ENCODE data around the gene ADARB2. TPM values are rescaled to one million over a fixed set of nuclear protein-coding genes. Genes with fewer than 3 reads are reported as not detected.
"Not testable (repeated sequence)": the region's sequence is repeated elsewhere in the genome, so short reads cannot be mapped to it uniquely, and the experiment has no call there.

Gene ADARB2
- polyA plus RNA-seq, 4 donors = 0.40 to 1.5 (median 0.91) TPM

DNA sequence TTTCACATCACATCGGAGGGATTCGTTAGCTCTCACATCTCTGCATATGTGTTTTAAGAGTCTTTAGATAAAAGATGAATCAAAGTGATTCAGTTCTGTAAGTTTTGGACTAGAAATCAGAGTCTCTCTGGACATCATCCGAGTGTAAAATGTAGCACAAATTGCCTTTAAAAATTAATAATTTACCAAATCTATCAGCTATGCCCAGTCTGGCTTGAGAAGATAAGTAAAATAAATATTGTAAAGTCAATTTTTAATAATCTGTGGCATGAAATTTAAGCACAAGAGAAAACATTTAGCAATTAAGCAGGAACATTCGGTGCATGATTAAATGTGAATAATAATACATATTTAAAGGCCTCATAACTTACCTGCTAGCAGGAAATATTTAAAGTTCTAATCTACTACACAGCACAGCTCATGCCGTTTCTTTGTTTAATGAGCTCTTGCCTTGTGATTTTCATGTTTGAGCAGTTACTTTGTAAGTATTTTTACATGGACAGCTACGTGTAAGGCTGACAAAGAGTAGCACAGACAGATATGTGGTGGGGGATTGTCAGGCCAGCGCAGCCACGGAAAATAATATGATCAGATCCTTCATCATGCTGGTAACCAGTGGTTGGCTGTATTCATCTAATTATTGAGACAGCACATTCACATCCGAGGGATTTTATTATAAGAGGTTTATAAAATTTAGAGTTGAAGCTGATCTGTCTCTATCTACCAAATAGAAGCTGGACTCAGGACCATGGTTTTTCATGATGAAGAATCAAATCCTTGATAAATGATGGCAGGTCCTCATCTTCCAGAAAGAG is 317.3 kb downstream of the ADARB2 start:
- DNase-seq (ENCODE audit: low read depth in 4 of 4, low spot score in 3 of 4) = no peak

DNA sequence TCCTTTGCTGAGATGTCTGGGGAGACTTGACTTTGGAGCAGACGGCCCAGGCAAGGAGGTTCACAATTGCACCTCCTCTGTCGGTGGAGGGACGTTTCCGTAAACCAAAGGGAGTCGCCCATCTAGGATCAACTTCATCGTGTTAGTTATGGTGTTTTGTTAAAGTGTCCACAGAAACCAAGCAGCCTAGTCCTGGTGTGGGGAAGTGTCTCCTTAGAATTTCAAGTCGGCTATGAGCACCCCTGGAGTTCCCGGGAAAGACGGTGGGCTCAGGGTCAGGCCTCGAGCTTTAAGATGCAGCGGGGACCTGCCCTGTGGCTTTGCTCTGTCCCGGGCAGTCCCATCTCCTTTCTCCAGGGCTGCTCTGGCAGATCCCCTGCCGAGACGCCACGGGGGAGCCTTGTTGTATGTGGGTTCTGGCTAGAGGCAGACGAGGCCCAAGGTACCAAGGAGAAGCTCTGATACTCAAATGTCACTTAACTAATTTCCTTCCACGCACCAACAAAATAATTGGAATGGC is 319.2 kb downstream of the ADARB2 start:
- no peak for DNase-seq (ENCODE audit: low read depth in 4 of 4, low spot score in 3 of 4)

DNA sequence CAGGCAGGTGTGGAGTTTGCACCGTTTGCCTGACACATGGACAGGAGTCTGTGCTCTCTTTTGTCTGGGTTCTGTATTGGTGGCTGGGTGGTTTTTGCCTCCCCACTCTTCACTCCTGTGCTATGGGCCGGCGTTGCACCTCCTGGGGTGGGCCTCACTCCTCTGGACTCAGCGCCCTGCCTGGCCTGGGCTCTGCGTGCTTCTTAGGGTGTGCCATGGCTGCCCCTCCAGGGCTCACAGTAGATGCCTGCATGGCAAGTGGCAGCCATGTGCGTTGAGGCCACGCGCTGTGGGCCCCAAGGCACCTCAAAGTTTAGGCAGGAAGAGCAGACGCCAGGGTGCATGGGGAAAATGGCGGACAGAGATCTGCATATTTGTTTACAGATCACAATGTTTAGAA is 319.8 kb downstream of the ADARB2 start:
- DNase-seq (ENCODE audit: low read depth in 4 of 4, low spot score in 3 of 4) = no peak

DNA sequence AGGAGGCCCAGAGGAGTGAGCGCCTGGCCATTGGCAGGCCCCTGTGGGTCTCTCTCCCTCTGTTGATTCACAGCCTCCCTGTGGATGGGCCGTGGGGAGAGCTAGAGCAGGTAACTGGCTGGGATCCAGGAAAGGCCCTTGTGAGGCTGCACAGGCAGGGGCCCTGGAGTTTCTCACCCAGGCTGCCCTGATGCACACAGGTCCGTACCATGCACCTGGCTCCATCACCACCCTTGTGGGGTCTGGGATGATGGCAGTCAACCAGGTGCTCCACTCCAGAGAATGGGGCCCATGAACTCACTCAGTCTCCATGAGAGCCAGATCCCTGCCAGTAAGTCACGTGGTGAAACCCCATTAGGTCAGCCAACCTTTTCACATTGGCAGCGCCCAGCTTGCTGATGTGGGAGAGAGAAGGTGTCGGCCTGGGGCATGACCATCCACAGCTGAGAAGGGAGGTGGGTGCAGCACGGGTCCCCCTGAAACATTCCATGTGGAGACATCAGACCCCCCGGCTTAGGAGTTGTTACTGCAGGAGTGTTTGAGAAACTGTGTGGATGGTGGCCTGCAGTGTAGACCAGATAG is 320.8 kb downstream of the ADARB2 start:
- DNase-seq (ENCODE audit: low read depth in 4 of 4, low spot score in 3 of 4) = no peak

DNA sequence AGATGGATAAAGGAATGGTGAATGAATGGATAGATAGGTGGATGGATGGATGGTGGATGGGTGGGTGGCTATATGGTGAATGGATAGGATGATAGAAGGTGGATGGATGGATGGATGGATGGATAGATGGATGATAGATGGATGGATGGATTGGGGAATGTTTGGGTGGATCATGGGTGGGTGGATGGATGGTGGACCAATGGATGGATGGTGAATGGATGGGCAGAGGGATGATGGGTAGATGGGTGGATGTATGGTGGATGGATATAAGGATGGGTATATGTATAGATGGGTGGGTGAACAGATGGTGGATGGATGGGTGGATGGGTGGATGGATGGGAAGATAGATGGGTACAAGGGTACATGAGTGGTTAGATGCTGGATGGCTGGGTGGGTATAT is 322.4 kb downstream of the ADARB2 start:
- DNase-seq (ENCODE audit: low read depth in 4 of 4, low spot score in 3 of 4) = no peak

DNA sequence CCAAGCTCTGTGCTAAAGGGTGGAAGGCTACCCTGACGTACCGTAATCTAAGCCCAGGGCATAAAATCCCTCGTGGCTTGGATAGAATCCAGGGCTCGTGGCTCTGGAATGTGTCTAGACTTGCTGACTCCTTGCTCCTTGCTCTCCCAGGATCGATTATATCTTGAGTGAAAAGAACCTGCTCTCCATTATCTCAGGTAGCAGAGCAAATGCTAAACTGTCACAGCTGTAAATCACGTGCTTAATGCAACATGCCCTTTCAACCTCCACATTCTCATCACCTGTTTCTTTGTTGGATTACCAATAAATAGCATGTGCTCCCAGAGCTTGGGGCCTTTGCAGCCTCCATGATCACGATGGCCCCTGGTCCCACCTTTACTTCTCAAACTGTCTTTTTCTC is 323.0 kb downstream of the ADARB2 start:
- not testable (repeated sequence) for DNase-seq (ENCODE audit: low read depth in 4 of 4, low spot score in 3 of 4)

DNA sequence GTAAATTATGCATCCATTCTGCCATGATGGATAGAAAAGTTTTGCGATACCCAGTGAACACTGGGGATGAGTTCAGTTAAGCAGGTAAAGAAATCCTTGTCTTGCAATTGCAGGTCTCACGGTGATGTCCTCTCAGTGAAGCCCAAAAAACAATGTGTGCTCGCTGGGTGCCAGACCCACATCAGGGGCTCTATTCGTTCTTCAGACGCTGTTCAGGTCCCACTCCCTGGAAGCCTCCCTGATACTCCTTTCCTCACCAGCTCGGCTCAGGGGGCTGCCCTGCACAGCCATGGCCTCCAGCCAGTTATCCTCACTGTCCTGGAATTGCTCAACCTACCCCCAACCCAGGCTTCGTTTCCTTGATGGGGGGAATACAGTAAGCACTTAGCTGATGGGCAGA is 323.5 kb downstream of the ADARB2 start:
- DNase-seq (ENCODE audit: low read depth in 4 of 4, low spot score in 3 of 4) = no peak

DNA sequence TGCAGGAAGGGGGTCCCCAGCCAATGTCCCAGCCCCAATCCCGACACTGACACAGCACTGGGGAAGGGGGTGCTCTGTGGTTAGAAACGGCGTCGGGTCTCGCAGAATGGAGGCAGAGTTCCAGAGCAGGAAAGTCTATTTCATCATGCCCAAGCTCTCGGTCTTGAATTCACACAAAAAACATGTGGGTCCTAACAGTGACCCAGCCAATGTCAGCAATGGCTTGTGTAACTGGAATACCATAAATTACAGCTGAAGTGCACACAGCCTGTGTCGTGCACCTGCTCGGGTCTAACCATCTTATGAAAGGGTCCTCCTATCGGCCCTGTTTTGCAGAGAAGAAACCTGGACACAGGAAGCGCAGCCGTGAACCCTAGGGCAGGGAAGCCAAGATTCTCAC is 324.1 kb downstream of the ADARB2 start:
- DNase-seq (ENCODE audit: low read depth in 4 of 4, low spot score in 3 of 4) = no peak

DNA sequence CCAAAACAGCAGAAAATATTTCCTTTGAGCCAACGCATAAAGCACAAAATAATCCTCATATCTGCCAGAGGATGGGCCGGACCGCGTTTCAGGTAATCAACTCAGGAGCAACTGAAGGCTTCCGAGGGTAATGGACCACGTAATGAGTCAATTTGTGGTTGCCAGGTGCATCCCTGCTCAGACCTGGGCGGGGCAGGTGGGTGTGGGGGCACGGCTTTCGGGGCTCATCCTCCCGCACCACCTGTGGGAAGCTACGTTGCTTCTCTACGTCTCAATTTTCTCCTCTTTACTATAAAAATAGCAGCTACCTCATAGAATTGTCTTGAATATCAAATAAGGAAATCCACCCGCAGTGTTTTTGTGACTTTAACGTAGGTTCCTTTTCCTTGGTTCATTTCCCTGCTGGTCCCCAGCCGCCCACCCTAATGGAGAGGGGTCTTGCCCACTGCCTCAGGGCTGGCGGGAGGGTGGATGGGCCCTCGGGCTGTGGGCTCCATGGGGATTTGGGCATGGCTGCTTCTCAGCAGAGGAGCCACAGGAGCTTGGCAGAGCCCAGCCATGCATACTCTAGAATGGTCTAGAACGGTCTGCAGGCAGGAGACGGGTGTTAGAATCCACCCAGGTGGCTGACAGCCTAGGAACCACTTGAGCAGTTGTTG is 324.7 kb downstream of the ADARB2 start:
- no peak for DNase-seq (ENCODE audit: low read depth in 4 of 4, low spot score in 3 of 4)

DNA sequence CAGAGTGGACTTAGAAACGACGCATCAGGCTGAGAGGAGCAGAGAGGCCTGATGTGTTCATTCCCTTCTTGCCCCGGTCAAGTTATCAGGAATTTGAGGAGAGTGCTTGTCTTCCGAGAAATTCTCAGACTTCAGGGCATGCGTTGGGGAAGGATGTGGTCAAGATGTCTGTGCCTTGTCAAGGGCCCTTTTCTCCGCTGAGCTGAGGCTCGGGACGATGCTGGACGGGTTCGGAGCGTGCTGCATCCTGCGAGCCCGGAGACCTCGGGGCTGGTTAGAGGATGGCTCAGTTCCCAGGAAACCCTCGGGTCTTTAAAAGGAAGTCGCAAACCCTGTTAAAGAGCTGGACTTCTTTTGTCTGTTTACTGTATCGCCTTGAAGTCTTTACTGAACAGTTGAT is 325.4 kb downstream of the ADARB2 start:
- DNase-seq (ENCODE audit: low read depth in 4 of 4, low spot score in 3 of 4) = no peak

DNA sequence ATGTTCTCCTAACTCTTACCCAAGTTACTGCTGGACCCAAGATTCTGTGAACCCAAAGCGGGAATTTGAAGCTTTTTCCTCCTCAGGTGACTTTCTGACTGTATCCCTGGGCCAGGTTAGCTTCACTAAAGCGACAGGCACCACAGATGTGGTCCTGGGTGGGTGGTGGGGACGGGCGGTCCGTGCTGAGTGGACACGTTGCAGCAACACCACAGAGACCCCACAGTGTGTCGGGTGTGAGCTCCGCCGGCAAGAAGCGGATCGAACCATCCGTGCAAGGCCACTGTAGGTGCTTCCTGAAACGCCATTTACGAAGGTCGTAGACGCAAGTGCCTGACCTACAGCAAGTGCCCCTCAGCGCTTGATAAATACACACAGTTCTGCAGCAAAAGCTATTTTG is 325.9 kb downstream of the ADARB2 start:
- DNase-seq (ENCODE audit: low read depth in 4 of 4, low spot score in 3 of 4) = no peak

DNA sequence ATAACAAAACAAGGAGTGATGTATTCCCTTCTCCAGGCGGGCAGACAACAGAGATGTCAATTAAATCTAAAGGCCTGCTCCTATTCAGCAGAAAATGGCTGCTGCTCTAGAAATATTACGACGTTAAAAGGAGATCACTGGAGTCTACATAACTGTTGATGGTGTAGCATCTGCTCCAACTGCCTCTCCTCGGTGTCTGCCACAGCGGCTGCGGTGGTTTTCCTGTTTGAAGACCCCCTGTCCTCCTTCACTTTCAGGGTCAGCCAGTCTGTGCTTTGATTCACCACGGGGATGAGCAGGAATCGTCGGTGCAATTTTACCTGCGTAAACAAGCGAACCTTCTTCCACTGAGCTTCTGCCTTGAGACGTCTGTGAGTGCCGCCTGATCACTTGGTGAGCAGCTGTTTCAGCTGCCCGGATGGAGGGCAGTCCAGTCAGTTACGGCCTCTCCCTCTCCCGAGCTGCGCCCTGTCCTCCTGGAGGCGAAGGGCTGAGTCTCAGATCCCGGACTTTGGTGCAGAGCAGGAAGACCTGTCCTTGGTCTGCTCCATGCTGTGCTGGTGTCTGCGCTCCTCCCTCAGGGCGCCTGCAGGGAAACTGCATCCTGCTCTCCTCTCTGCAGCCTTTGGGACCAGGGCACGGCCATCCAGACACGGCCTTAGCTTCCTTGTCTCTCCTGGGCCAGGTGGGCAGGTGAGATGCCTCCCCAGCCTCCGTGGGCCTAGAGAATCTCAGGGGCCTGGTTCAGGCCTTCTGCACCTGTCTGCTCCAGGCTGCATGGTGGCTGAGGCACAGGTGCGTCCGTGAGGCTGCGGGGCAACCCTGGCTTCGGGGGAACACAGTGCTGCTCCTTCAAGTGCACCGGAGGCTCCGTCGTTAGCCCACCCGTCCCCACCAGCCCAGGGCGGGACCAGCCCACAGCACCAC is 326.6 kb downstream of the ADARB2 start:
- DNase-seq (ENCODE audit: low read depth in 4 of 4, low spot score in 3 of 4) = no peak

DNA sequence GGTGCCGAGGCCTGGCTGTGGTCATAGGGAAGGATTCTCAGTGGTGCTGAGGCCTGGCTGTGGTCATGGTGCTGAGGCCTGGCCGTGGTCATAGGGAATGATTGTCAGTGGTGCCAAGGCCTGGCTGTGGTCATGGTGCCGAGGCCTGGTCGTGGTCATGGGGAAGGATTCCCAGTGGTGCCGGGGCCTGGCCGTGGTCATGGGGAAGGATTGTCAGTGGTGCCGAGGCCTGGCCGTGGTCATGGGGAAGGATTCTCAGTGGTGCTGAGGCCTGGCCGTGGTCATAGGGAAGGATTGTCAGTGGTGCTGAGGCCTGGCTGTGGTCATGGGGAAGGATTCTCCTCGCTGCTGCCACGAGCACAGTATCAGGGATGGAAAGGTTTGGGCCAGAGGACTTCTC is 327.3 kb downstream of the ADARB2 start:
- no peak for DNase-seq (ENCODE audit: low read depth in 4 of 4, low spot score in 3 of 4)

DNA sequence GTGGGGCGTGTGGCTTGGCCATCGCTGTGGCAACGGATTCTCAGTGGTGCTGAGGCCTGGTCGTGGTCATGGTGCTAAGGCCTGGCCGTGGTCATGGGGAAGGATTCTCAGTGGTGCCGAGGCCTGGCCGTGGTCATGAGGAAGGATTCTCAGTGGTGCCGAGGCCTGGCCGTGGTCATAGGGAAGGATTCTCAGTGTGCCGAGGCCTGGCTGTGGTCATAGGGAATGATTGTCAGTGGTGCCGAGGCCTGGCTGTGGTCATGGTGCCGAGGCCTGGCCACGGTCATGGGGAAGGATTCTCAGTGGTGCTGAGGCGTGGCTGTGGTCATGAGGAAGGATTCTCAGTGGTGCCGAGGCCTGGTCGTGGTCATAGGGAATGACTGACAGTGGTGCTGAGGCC is 327.9 kb downstream of the ADARB2 start:
- DNase-seq (ENCODE audit: low read depth in 4 of 4, low spot score in 3 of 4) = no peak

DNA sequence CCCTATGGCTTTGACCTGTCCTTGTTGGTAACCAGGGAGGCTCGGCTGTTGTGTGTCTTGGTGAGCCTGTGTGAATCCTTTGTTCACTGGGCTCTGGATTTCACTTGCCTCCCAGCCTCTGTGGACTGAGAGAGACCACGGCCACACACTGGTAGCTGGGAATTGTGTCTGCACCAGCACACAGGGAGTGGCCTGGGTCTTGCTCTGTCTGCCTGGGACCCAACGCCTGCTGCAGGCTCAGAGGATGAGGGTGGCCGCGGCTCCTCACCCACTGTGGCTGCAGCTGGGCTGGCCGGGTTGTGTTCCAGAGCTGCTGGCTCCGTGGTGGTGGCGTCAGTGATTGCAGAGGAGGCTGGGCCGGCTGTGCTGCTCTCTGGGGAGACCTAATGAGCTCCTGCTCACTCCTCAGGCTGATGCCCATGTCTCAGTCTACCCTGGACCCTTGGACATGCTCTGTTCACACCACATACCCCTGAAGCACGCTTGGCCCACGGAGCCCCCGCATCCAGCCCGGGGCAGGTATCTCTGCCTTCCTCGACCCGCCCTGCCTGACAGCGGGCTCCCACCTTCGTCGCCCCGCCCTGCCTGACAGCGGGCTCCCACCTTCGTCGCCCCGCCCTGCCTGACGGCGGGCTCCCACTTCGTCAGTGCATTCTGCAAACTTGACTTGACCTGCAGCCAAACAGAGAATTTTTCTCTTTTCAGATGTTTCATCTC is 328.5 kb downstream of the ADARB2 start:
- DNase-seq (ENCODE audit: low read depth in 4 of 4, low spot score in 3 of 4) = no peak

DNA sequence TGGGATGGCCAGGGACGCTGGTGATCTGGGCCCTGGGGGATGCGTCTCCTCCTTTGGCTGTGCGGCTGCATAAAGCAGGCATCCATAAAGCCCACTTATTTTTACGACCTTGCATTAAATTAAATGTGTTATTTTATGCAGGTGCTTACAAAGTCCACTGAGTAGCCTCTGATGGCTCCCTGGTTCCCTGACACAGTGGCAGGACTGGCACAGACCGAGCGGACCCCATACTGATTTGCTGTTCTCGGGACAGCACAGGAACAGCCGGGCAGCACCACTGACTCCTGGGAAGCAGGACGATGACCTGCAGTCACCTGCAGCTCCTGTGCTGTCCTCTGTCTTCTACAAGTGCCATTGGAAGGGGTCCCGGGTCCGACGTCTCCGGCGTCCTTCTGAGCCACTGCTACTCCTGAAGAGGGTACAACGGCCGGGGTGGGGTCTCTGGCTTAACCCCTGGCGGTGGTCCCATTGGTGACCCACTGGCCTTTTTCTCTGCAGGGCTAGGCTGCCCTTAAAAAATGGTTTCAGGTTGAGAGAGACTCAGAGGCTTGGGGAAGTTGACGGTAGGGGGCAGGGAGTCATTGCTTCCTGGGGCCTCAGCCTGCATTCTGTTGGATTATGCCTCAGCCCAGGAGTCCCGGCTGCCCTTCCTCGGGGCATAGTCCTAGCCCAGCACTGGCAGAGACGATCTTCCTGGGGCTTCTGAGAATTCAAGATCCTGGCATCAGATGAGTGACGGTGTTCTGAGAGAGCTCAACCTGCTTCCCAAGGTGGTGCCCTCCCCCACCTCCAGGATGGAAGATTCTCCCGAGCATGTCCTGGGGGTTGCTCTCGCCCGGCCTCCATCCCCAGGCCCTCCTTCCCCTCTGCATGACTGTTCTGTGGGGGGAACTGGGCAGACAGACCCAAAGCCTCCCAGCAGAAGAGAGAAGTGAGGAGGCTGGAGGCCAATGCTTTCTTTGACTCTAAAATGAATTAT is 330.1 kb downstream of the ADARB2 start:
- DNase-seq (ENCODE audit: low read depth in 4 of 4, low spot score in 3 of 4) = no peak

DNA sequence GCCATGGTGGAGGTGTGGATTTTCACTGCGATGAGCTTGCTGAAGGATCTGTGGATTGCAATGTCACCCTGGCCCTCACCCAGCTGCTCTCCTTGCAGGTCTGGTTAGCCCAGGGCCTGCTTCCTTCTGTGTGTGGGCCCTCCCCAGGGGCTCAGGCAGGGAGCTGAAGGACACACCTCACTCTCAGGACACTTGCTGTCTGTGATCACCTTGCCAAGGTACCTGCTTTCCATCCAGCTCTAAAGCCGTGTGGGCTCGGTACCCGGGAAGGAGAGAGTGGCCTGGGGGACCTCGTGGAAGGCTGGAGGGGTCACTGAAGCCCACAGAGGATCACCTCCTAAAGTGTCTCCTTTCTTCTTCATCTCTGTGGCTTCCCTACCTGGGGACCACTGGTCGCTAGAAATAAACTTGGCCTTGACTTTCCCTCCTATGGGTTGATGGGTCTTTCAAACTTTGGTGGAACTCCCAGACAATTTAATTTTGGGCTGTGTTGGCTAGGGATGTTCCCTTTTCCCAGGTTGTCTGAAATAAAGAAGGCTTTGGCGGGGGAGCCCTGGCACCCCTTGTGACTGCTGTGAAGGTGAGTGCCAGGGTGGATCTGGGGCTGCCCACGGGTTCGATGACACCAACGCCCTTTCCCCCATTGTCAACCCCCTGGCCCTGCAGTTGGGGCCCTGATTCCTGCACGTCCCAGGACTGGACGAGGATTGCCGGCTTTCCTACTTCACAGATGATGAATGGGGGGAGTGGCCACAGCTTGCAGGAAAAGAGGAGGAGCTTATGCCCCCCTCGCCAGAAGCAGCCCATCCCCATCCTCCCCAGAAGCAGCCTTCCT is 331.0 kb downstream of the ADARB2 start:
- no peak for DNase-seq (ENCODE audit: low read depth in 4 of 4, low spot score in 3 of 4)

Data from left renal pelvis (tissue), 4 donors.